Mesendoderm (in vitro differentiated cells): ENCODE results near the gene GRIK2.
A peak's percentile ranks its signal among the peaks of the same experiment; 100 is the strongest.

ENCODE experiments used
- DNase-seq: peaks from one replicate; pipeline ENCODE4 v3.0.0; 2013
- H2AK5ac ChIP-seq: 2 replicates; pipeline ENCODE4 v1.6.1; 2013; ENCODE audit warnings: low read length, inconsistent platforms
- H2BK120ac ChIP-seq: 2 replicates; pipeline ENCODE4 v1.6.1; 2013; ENCODE audit warnings: low read depth, mild to moderate bottlenecking, low read length, moderate library complexity, mixed read lengths
- H2BK15ac ChIP-seq: replicated peaks from 2 replicates; pipeline ENCODE4 v1.6.1; 2013; ENCODE audit warnings: low read depth, mild to moderate bottlenecking, moderate library complexity
- H2BK5ac ChIP-seq: 2 replicates; pipeline ENCODE4 v1.6.1; 2013; ENCODE audit warnings: low read length, inconsistent platforms
- H3K18ac ChIP-seq: 2 replicates; pipeline ENCODE4 v1.6.1; 2013; ENCODE audit warnings: mild to moderate bottlenecking, low read length, mixed read lengths
- H3K23ac ChIP-seq: one replicate; pipeline ENCODE4 v1.6.1; 2013; ENCODE audit warnings: low read length
- H3K27ac ChIP-seq: 2 replicates; pipeline ENCODE4 v1.5.1; 2013; ENCODE audit warnings: low read depth, mild to moderate bottlenecking, inconsistent platforms, low read length, moderate library complexity
- H3K27me3 ChIP-seq: 2 replicates; pipeline ENCODE4 v1.6.1; 2013; ENCODE audit warnings: low read length, control low read depth, mild to moderate bottlenecking, inconsistent platforms; ENCODE audit not compliant: insufficient read depth, poor library complexity
- H3K36me3 ChIP-seq: 2 replicates; pipeline ENCODE4 v1.6.1; 2013; ENCODE audit warnings: low read length, inconsistent platforms; ENCODE audit not compliant: control insufficient read depth, insufficient read depth
- H3K4ac ChIP-seq: one replicate; pipeline ENCODE4 v1.6.1; 2013; ENCODE audit warnings: low read depth, mild to moderate bottlenecking, low read length, moderate library complexity
- H3K4me1 ChIP-seq: 2 replicates; pipeline ENCODE4 v1.6.1; 2013; ENCODE audit warnings: low read depth, low read length, inconsistent platforms; ENCODE audit not compliant: control insufficient read depth
- H3K4me2 ChIP-seq: 2 replicates; pipeline ENCODE4 v1.6.1; 2013; ENCODE audit warnings: low read length
- H3K4me3 ChIP-seq: 2 replicates; pipeline ENCODE4 v1.5.1; 2013; ENCODE audit warnings: mild to moderate bottlenecking, low read length
- H3K56ac ChIP-seq: one replicate; pipeline ENCODE4 v1.6.1; 2013; ENCODE audit warnings: low read length
- H3K79me1 ChIP-seq: 2 replicates; pipeline ENCODE4 v1.6.1; 2013; ENCODE audit warnings: low read length, inconsistent platforms
- H3K79me2 ChIP-seq: 2 replicates; pipeline ENCODE4 v1.6.1; 2013; ENCODE audit warnings: mild to moderate bottlenecking, low read length; ENCODE audit not compliant: control insufficient read depth, insufficient read depth
- H3K9ac ChIP-seq: 2 replicates; pipeline ENCODE4 v1.6.1; 2013; ENCODE audit warnings: low read length, inconsistent platforms
- H4K5ac ChIP-seq: one replicate; pipeline ENCODE4 v1.6.1; 2013; ENCODE audit warnings: low read length
- H4K8ac ChIP-seq: one replicate; pipeline ENCODE4 v1.6.1; 2013; ENCODE audit warnings: low read depth, mild to moderate bottlenecking, control low read depth, low read length, moderate library complexity
- WGBS: extraction: QIAGEN DNeasy Blood & Tissue Kit; methylation state at CpG from one replicate; pipeline ENCODE4 v1.1.7; 2013; ENCODE audit warnings: low lambda C conversion rate, missing lambda C conversion rate; ENCODE audit not compliant: insufficient coverage; ENCODE audit errors: extremely low coverage; 5-methylcytosine and 5-hydroxymethylcytosine counted together

GRIK2 gene

GRCh38 chr6:101413773-101414172 lies 20.3 kb downstream of the GRIK2 start:
- H2AK5ac ChIP-seq, result no peak overlapping the region
- H3K23ac ChIP-seq, result no peak overlapping the region
- H4K8ac ChIP-seq, result no peak overlapping the region
- no peak overlapping the region for H3K56ac ChIP-seq
- no peaks in the 10 kb centered on the region for H3K79me2 ChIP-seq
- no peaks in the 10 kb centered on the region for H3K4me1 ChIP-seq
- H3K27ac ChIP-seq, result no peak overlapping the region
- no peak overlapping the region for H2BK120ac ChIP-seq
- DNase-seq, result no peak
- no peak overlapping the region for H3K4ac ChIP-seq
- no peaks in the 10 kb centered on the region for H3K79me1 ChIP-seq
- no peak overlapping the region for H2BK5ac ChIP-seq
- H3K4me2 ChIP-seq, result no peak overlapping the region
- H3K4me3 ChIP-seq, result no peak overlapping the region
- no peak overlapping the region for H3K18ac ChIP-seq
- no peak overlapping the region for H3K9ac ChIP-seq
- no peak overlapping the region for H4K5ac ChIP-seq
- no peaks in the 10 kb centered on the region for H3K27me3 ChIP-seq
- H3K36me3 ChIP-seq, result no peaks in the 10 kb centered on the region
- H2BK15ac ChIP-seq, result no peak overlapping the region

- no peaks in the 10 kb centered on the region for H3K79me1 ChIP-seq
- no CpG with 5 or more reads among the region's 1 CpG for WGBS
- no peaks in the 10 kb centered on the region for H3K79me2 ChIP-seq
- H3K4me3 ChIP-seq, result no peak overlapping the region
- H3K27me3 ChIP-seq, result no peaks in the 10 kb centered on the region
- no peak overlapping the region for H4K8ac ChIP-seq
- H3K23ac ChIP-seq, result no peak overlapping the region
- H3K4me2 ChIP-seq, result no peak overlapping the region
- H3K27ac ChIP-seq, result no peak overlapping the region
- no peak overlapping the region for H3K4ac ChIP-seq
- no peak overlapping the region for H3K56ac ChIP-seq
- no peak overlapping the region for H4K5ac ChIP-seq
- H3K18ac ChIP-seq, result no peak overlapping the region
- no peak overlapping the region for H2BK5ac ChIP-seq
- H3K4me1 ChIP-seq, result no peaks in the 10 kb centered on the region
- H2BK120ac ChIP-seq, result no peak overlapping the region
- H3K36me3 ChIP-seq, result no peaks in the 10 kb centered on the region
- DNase-seq, result no peak
- H3K9ac ChIP-seq, result no peak overlapping the region
- no peak overlapping the region for H2BK15ac ChIP-seq
- H2AK5ac ChIP-seq, result no peak overlapping the region
Observed at GRCh38 chr6:101417900-101418299, 24.4 kb downstream of the GRIK2 start.

GRCh38 chr6:101422251-101422650 lies 28.7 kb downstream of the GRIK2 start:
- no CpG with 5 or more reads among the region's 1 CpG for WGBS
- H3K4me1 ChIP-seq, result no peaks in the 10 kb centered on the region

GRCh38 chr6:101422811-101423210 lies 29.3 kb downstream of the GRIK2 start:
- Histone ChIP-seq H3K18ac (no peak overlapping the region), H2BK15ac (no peak overlapping the region), H3K27me3 (no peaks in the 10 kb centered on the region), H2BK120ac (no peak overlapping the region), H3K79me2 (no peaks in the 10 kb centered on the region), H3K4ac (no peak overlapping the region), H3K79me1 (no peaks in the 10 kb centered on the region), H3K9ac (no peak overlapping the region), H3K56ac (no peak overlapping the region), H3K4me3 (no peak overlapping the region), H2AK5ac (no peak overlapping the region), H3K23ac (no peak overlapping the region), H4K5ac (no peak overlapping the region), H2BK5ac (no peak overlapping the region), H3K4me1 (no peaks in the 10 kb centered on the region), H4K8ac (no peak overlapping the region), H3K27ac (no peak overlapping the region), H3K4me2 (no peak overlapping the region), H3K36me3 (no peaks in the 10 kb centered on the region)
- DNase-seq, result no peak
- WGBS, result no CpG with 5 or more reads among the region's 1 CpG

More at GRCh38 chr6:101422251-101422650, 28.7 kb downstream of the GRIK2 start:
- Histone ChIP-seq H2BK15ac (no peak overlapping the region), H2BK120ac (no peak overlapping the region), H3K9ac (no peak overlapping the region), H2BK5ac (no peak overlapping the region), H3K27ac (no peak overlapping the region), H3K23ac (no peak overlapping the region), H3K4ac (no peak overlapping the region), H4K8ac (no peak overlapping the region), H3K27me3 (no peaks in the 10 kb centered on the region), H3K79me1 (no peaks in the 10 kb centered on the region), H4K5ac (no peak overlapping the region), H3K18ac (no peak overlapping the region), H3K79me2 (no peaks in the 10 kb centered on the region), H3K4me3 (no peak overlapping the region), H3K36me3 (no peaks in the 10 kb centered on the region), H3K4me2 (no peak overlapping the region), H2AK5ac (no peak overlapping the region), H3K56ac (no peak overlapping the region)
- no peak for DNase-seq

GRCh38 chr6:101429270-101429669 lies 35.8 kb downstream of the GRIK2 start:
- no peak overlapping the region for H3K56ac ChIP-seq
- no peaks in the 10 kb centered on the region for H3K79me2 ChIP-seq
- H3K79me1 ChIP-seq, result no peaks in the 10 kb centered on the region
- H2BK120ac ChIP-seq, result no peak overlapping the region
- H3K4me3 ChIP-seq, result no peak overlapping the region
- H3K27me3 ChIP-seq, result no peaks in the 10 kb centered on the region
- no peak overlapping the region for H3K4ac ChIP-seq
- H3K4me1 ChIP-seq, result peaks cover 2% of the 10 kb centered on the region
- DNase-seq, result peak; percentile 3
- no peak overlapping the region for H4K8ac ChIP-seq
- no peak overlapping the region for H3K18ac ChIP-seq
- H3K36me3 ChIP-seq, result no peaks in the 10 kb centered on the region
- no peak overlapping the region for H2BK15ac ChIP-seq
- H3K27ac ChIP-seq, result no peak overlapping the region
- H2AK5ac ChIP-seq, result no peak overlapping the region
- no peak overlapping the region for H2BK5ac ChIP-seq
- H3K9ac ChIP-seq, result no peak overlapping the region
- WGBS, result no CpG with 5 or more reads among the region's 1 CpG
- H3K23ac ChIP-seq, result no peak overlapping the region
- H3K4me2 ChIP-seq, result no peak overlapping the region
- H4K5ac ChIP-seq, result no peak overlapping the region

- Histone ChIP-seq H2BK120ac (no peak overlapping the region), H3K27ac (no peak overlapping the region), H2AK5ac (no peak overlapping the region), H3K56ac (no peak overlapping the region), H3K4ac (no peak overlapping the region), H3K9ac (no peak overlapping the region), H3K18ac (no peak overlapping the region), H3K36me3 (no peaks in the 10 kb centered on the region), H3K4me3 (no peak overlapping the region), H2BK15ac (no peak overlapping the region), H3K4me1 (peaks cover 2% of the 10 kb centered on the region), H3K27me3 (no peaks in the 10 kb centered on the region), H4K8ac (no peak overlapping the region), H2BK5ac (no peak overlapping the region), H3K79me2 (no peaks in the 10 kb centered on the region), H3K23ac (no peak overlapping the region), H3K4me2 (no peak overlapping the region), H3K79me1 (no peaks in the 10 kb centered on the region), H4K5ac (no peak overlapping the region)
- no peak for DNase-seq
- WGBS, result no CpG with 5 or more reads among the region's 5 CpGs
Observed at GRCh38 chr6:101429845-101430244, 36.3 kb downstream of the GRIK2 start.
